ENCODE results near the gene FKBP15. TPM values are rescaled to one million over a fixed set of nuclear protein-coding genes. Genes with fewer than 3 reads are reported as not detected.

FKBP15 gene
- total and polyA plus RNA-seq, 2 of the 13 experiments (the other 11 are each of a cell fraction or from before 2014, with no cell fraction given) = 12.3 to 18.6 TPM

GRCh38 chr9:113221003-113221799 lies at the start of gene FKBP15, which contains the start of gene SLC31A1 (continued):
- TF ChIP-seq ZNF18 (CRISPR knock-in tag; IDR thresholded peaks at IDR 0.05; ENCODE audit: insufficient replicate concordance) (no peak), MAX (IDR thresholded peaks at IDR 0.05) (peak; percentile 68), ZNF740 (CRISPR knock-in tag; IDR thresholded peaks at IDR 0.05) (no peak), ZBTB7A (CRISPR knock-in tag; IDR thresholded peaks at IDR 0.05) (no peak), HMGXB4 (CRISPR knock-in tag; IDR thresholded peaks at IDR 0.05; ENCODE audit: borderline replicate concordance in 1 of 2, low read depth in 1 of 2) (peak; percentile 63 to 79; a peak in 3 of 4 replicates), ZNF572 (CRISPR knock-in tag; IDR thresholded peaks at IDR 0.05) (no peak), ZNF10 (CRISPR knock-in tag; IDR thresholded peaks at IDR 0.05; ENCODE audit: borderline replicate concordance, low read depth) (no peak), ZNF556 (CRISPR knock-in tag; IDR thresholded peaks at IDR 0.05; ENCODE audit: borderline replicate concordance) (no peak; the same call in 1 of the 2 replicates), FOXM1 (CRISPR knock-in tag; IDR thresholded peaks at IDR 0.05) (no peak), ZNF329 (CRISPR knock-in tag; IDR thresholded peaks at IDR 0.05; ENCODE audit: low read depth) (no peak), PHB2 (IDR thresholded peaks at IDR 0.05; ENCODE audit: partially characterized antibody) (no peak), ZEB1 (IDR thresholded peaks at IDR 0.05; ENCODE audit: insufficient replicate concordance, low read depth) (no peak), WIZ (CRISPR knock-in tag; IDR thresholded peaks at IDR 0.05) (peak; percentile 65; the same call in 1 of the 2 replicates), MXI1 (IDR thresholded peaks at IDR 0.05; ENCODE audit: borderline replicate concordance, low read depth, low read length) (peak; percentile 94; the same call in 2 of the 3 replicates), ZNF136 (CRISPR knock-in tag; IDR thresholded peaks at IDR 0.05; ENCODE audit: low read depth) (no peak; the same call in 1 of the 2 replicates), ZNF567 (CRISPR knock-in tag; IDR thresholded peaks at IDR 0.05; ENCODE audit: borderline replicate concordance) (no peak), NFYC (CRISPR knock-in tag; IDR thresholded peaks at IDR 0.05) (peak; percentile 78)
- TF ChIP-seq, protein P1, sequence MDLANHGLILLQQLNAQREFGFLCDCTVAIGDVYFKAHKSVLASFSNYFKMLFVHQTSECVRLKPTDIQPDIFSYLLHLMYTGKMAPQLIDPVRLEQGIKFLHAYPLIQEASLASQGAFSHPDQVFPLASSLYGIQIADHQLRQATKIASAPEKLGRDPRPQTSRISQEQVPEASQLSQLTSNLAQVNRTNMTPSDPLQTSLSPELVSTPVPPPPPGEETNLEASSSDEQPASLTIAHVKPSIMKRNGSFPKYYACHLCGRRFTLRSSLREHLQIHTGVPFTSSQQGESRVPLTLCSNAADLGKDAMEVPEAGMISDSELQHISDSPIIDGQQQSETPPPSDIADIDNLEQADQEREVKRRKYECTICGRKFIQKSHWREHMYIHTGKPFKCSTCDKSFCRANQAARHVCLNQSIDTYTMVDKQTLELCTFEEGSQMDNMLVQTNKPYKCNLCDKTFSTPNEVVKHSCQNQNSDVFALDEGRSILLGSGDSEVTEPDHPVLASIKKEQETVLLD (CRISPR knock-in tag; IDR thresholded peaks at IDR 0.05; ENCODE audit: low read depth) = peak; percentile 95
- TF ChIP-seq, protein P2, sequence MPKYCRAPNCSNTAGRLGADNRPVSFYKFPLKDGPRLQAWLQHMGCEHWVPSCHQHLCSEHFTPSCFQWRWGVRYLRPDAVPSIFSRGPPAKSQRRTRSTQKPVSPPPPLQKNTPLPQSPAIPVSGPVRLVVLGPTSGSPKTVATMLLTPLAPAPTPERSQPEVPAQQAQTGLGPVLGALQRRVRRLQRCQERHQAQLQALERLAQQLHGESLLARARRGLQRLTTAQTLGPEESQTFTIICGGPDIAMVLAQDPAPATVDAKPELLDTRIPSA (CRISPR knock-in tag; IDR thresholded peaks at IDR 0.05; ENCODE audit: borderline replicate concordance) = no peak
- TF ChIP-seq, protein P3, sequence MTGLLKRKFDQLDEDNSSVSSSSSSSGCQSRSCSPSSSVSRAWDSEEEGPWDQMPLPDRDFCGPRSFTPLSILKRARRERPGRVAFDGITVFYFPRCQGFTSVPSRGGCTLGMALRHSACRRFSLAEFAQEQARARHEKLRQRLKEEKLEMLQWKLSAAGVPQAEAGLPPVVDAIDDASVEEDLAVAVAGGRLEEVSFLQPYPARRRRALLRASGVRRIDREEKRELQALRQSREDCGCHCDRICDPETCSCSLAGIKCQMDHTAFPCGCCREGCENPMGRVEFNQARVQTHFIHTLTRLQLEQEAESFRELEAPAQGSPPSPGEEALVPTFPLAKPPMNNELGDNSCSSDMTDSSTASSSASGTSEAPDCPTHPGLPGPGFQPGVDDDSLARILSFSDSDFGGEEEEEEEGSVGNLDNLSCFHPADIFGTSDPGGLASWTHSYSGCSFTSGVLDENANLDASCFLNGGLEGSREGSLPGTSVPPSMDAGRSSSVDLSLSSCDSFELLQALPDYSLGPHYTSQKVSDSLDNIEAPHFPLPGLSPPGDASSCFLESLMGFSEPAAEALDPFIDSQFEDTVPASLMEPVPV (CRISPR knock-in tag; IDR thresholded peaks at IDR 0.05) = peak; percentile 17; the same call in 1 of the 2 replicates

All from HepG2 (cell line).